Panc1 (cell line): ENCODE data around the gene NTRK2. TPM values are rescaled to one million over a fixed set of nuclear protein-coding genes. Genes with fewer than 3 reads are reported as not detected.

Source experiments
- ATAC-seq: fragments of 200-7000 bp; cut with Tn5 transposase; 2 replicates; pipeline ENCODE4 v1.9.1; 2020; ENCODE audit warnings: mild to moderate bottlenecking, moderate library complexity
- BruUV-seq: library from RNA; stranded (reverse); fragments of 400-500 nt; replicated peaks from 2 replicates; lab custom pipeline; 2021; lab: Mats Ljungman, UMichigan
- CTCF ChIA-PET: fragments of 300-600 bp; sonication (Branson Sonifier 250); formaldehyde crosslinking; loops from one replicate; lab custom pipeline; 2022; ENCODE audit warnings: antibody characterized with exemption; lab: Charles Lee
- POLR2A ChIA-PET: fragments of 300-600 bp; sonication (Branson Sonifier 250); formaldehyde crosslinking; loops from one replicate; lab custom pipeline; 2022; ENCODE audit warnings: antibody characterized with exemption; lab: Charles Lee
- DNase-seq: peaks from one replicate; pipeline ENCODE4 v3.0.0-alpha.2; 2010; ENCODE audit warnings: low read depth, low spot score
- H3K27ac ChIP-seq: 2 replicates; pipeline ENCODE4 v1.5.1; 2011; ENCODE audit warnings: mild to moderate bottlenecking, low read length, inconsistent platforms
- H3K27me3 ChIP-seq: fragments of 200-500 bp; sonication (Bioruptor generic); 2 replicates; pipeline ENCODE4 v1.6.0; 2014; ENCODE audit warnings: low read length, inconsistent platforms; ENCODE audit not compliant: control insufficient read depth, insufficient read depth
- H3K36me3 ChIP-seq: fragments of 200-500 bp; sonication (Bioruptor generic); 2 replicates; pipeline ENCODE4 v1.5.1; 2014; ENCODE audit warnings: inconsistent platforms, mild to moderate bottlenecking, low read length, moderate library complexity; ENCODE audit not compliant: control insufficient read depth, insufficient read depth
- H3K4me1 ChIP-seq: 2 replicates; pipeline ENCODE4 v1.5.1; 2011; ENCODE audit warnings: inconsistent platforms, mild to moderate bottlenecking, low read length, moderate library complexity; ENCODE audit not compliant: control insufficient read depth, insufficient read depth
- H3K4me3 ChIP-seq, 2 experiments: 2 replicates each; pipeline ENCODE4 v1.5.1; 2011 to 2012; ENCODE audit warnings: low read depth in 2 of 2, low read length in 2 of 2, mild to moderate bottlenecking in 2 of 2, inconsistent platforms in 1 of 2, moderate library complexity in 1 of 2
- H3K9me3 ChIP-seq: fragments of 200-500 bp; sonication (Bioruptor generic); 2 replicates; pipeline ENCODE4 v1.5.1; 2014; ENCODE audit warnings: low read depth, mild to moderate bottlenecking, inconsistent platforms, low read length, moderate library complexity; ENCODE audit not compliant: control insufficient read depth, insufficient read depth
- POLR2AphosphoS5 ChIP-seq: IDR thresholded peaks from 2 replicates; pipeline ENCODE4 v1.6.1; 2012; ENCODE audit warnings: mild to moderate bottlenecking, low read depth, low read length, moderate library complexity
- SIN3A ChIP-seq: IDR thresholded peaks from 2 replicates; pipeline ENCODE4 v1.6.1; 2012; ENCODE audit warnings: low read depth, mild to moderate bottlenecking, low read length, moderate library complexity, borderline replicate concordance; ENCODE audit not compliant: insufficient read depth
- TCF7L2 ChIP-seq: IDR thresholded peaks from 2 replicates; pipeline ENCODE4 v1.6.1; 2011; ENCODE audit warnings: mild to moderate bottlenecking, low read depth, low read length, inconsistent platforms
- in situ Hi-C: cut with HindIII; loops from 2 replicates; pipeline ENCODE4 v1.10.0; 2016; ENCODE audit warnings: low sequenced_read_pairs, low pct_unique_long_range_greater_than_20kb
- intact Hi-C: fragments of 100-400 bp; cut with micrococcal nuclease; formaldehyde crosslinking; loops from one replicate; pipeline ENCODE4 v1.10.0; 2022; ENCODE audit not compliant: unreplicated experiment
- total RNA-seq: library from RNA; stranded (reverse); gene quantifications from one replicate; pipeline ENCODE4 v1.2.1, GENCODE V29; 2021; ENCODE audit not compliant: unreplicated experiment
- TF ChIP-seq, protein P1 (sequence below), 2 experiments: IDR thresholded peaks; 2 replicates each; pipeline ENCODE4 v1.6.1; 2011 to 2012; ENCODE audit warnings: low read depth in 2 of 2, control low read depth in 1 of 2, low read length in 1 of 2, mild to moderate bottlenecking in 1 of 2, moderate library complexity in 1 of 2; ENCODE audit not compliant: insufficient read depth in 1 of 2
- TF ChIP-seq, protein P2 (sequence below): fragments of 450-650 bp; IDR thresholded peaks from 2 replicates; pipeline ENCODE4 v1.5.1; 2017; ENCODE audit warnings: mild to moderate bottlenecking

NTRK2 gene
- total RNA-seq, 1 experiment from 2014 or later = 0.23 TPM

DNA sequence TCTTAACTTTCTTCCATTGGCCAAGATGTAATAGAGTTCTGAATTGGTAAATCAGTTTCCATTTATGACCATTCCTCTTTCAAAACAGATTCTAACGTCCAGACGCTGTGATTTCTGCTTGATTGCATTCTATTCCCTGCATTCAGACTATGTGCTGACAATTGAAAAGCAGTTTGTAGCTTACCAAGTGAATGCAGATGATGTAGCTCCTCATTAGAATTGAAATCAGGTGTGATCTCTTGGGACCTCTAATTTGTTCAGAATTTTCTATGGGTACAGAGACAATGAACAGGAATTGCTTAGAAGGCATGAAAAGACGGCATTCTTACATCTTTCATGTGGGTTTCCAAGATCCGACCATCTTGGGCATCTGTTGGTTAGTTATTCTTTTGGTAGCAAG, 191.9 kb downstream of the NTRK2 start:
- Histone ChIP-seq H3K9me3 (no peaks in the 10 kb centered on the region), H3K27me3 (no peaks in the 10 kb centered on the region), H3K4me3 (no peak overlapping the region), H3K4me1 (no peaks in the 10 kb centered on the region), H3K27ac (no peak overlapping the region), H3K36me3 (no peaks in the 10 kb centered on the region)
- CTCF ChIA-PET = no interaction called here
- no TSS peak for BruUV-seq
- TF ChIP-seq POLR2AphosphoS5 (no peak), TCF7L2 (no peak), SIN3A (no peak)
- TF ChIP-seq, protein P1, sequence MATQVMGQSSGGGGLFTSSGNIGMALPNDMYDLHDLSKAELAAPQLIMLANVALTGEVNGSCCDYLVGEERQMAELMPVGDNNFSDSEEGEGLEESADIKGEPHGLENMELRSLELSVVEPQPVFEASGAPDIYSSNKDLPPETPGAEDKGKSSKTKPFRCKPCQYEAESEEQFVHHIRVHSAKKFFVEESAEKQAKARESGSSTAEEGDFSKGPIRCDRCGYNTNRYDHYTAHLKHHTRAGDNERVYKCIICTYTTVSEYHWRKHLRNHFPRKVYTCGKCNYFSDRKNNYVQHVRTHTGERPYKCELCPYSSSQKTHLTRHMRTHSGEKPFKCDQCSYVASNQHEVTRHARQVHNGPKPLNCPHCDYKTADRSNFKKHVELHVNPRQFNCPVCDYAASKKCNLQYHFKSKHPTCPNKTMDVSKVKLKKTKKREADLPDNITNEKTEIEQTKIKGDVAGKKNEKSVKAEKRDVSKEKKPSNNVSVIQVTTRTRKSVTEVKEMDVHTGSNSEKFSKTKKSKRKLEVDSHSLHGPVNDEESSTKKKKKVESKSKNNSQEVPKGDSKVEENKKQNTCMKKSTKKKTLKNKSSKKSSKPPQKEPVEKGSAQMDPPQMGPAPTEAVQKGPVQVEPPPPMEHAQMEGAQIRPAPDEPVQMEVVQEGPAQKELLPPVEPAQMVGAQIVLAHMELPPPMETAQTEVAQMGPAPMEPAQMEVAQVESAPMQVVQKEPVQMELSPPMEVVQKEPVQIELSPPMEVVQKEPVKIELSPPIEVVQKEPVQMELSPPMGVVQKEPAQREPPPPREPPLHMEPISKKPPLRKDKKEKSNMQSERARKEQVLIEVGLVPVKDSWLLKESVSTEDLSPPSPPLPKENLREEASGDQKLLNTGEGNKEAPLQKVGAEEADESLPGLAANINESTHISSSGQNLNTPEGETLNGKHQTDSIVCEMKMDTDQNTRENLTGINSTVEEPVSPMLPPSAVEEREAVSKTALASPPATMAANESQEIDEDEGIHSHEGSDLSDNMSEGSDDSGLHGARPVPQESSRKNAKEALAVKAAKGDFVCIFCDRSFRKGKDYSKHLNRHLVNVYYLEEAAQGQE (IDR thresholded peaks at IDR 0.05; ENCODE audit: insufficient read depth in 1 of 2, low read depth in 2 of 2, low read length in 1 of 2) = no peak
- TF ChIP-seq, protein P2, sequence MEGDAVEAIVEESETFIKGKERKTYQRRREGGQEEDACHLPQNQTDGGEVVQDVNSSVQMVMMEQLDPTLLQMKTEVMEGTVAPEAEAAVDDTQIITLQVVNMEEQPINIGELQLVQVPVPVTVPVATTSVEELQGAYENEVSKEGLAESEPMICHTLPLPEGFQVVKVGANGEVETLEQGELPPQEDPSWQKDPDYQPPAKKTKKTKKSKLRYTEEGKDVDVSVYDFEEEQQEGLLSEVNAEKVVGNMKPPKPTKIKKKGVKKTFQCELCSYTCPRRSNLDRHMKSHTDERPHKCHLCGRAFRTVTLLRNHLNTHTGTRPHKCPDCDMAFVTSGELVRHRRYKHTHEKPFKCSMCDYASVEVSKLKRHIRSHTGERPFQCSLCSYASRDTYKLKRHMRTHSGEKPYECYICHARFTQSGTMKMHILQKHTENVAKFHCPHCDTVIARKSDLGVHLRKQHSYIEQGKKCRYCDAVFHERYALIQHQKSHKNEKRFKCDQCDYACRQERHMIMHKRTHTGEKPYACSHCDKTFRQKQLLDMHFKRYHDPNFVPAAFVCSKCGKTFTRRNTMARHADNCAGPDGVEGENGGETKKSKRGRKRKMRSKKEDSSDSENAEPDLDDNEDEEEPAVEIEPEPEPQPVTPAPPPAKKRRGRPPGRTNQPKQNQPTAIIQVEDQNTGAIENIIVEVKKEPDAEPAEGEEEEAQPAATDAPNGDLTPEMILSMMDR = no peak
- POLR2A ChIA-PET = no interaction called here
- intact Hi-C loops (no loop called here), in situ Hi-C loops (no loop called here)
- DNase-seq = no peak
- ATAC-seq = no peak

DNA sequence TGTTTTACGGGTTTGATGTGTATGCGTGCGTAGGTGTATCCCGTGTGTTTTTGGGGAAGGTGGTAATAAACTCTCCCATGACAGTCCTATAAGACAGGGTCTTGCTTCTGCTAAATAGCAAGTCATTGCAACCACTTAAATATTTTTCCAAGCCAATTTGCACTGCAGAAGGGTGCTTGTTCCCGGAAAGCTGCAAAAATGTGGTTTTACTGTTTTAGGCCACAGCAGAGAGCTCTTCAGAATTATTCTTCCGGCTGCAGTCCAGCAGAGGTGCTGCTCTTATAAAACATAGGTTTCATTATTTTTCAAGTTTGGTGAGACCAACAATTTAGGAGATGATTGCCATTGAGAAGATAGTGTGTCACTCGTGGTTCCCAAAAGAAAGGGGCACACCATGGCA, 192.8 kb downstream of the NTRK2 start:
- in situ Hi-C loops (no loop called here), intact Hi-C loops (no loop called here)
- H3K27me3 ChIP-seq = no peaks in the 10 kb centered on the region
- ATAC-seq (no peak), DNase-seq (no peak)
- no peaks in the 10 kb centered on the region for H3K36me3 ChIP-seq
- no peak overlapping the region for H3K4me3 ChIP-seq
- no peaks in the 10 kb centered on the region for H3K4me1 ChIP-seq
- no peaks in the 10 kb centered on the region for H3K9me3 ChIP-seq
- BruUV-seq = no TSS peak
- CTCF ChIA-PET = no interaction called here
- no peak overlapping the region for H3K27ac ChIP-seq
- TF ChIP-seq TCF7L2 (no peak), POLR2AphosphoS5 (no peak), SIN3A (no peak)
- TF ChIP-seq, protein P2 = no peak
- TF ChIP-seq, protein P1 (IDR thresholded peaks at IDR 0.05; ENCODE audit: insufficient read depth in 1 of 2, low read depth in 2 of 2, low read length in 1 of 2) = no peak
- POLR2A ChIA-PET = no interaction called here
